Neuronal stem cell (in vitro differentiated cells): Measurements from ENCODE around the gene INO80E.
A peak's percentile ranks its signal among the peaks of the same experiment; 100 is the strongest.

Experiments
- DNase-seq: peaks from one replicate; pipeline ENCODE4 v3.0.0-alpha.2; 2013; ENCODE audit warnings: low spot score
- H2AFZ ChIP-seq: one replicate; pipeline ENCODE4 v1.6.1; 2013; ENCODE audit warnings: mild to moderate bottlenecking, low read length, inconsistent platforms
- H2AK5ac ChIP-seq: 2 replicates; pipeline ENCODE4 v1.6.1; 2013; ENCODE audit warnings: low read depth, mild to moderate bottlenecking, inconsistent platforms, low read length, moderate library complexity, mixed read lengths
- H2BK120ac ChIP-seq: 2 replicates; pipeline ENCODE4 v1.6.1; 2013; ENCODE audit warnings: low read depth, mild to moderate bottlenecking, inconsistent platforms, low read length, moderate library complexity, mixed read lengths
- H2BK12ac ChIP-seq: one replicate; pipeline ENCODE4 v1.6.1; 2013; ENCODE audit warnings: low read length, inconsistent platforms
- H2BK15ac ChIP-seq: 2 replicates; pipeline ENCODE4 v1.6.1; 2013; ENCODE audit warnings: mild to moderate bottlenecking, low read length, inconsistent platforms, mixed read lengths
- H2BK5ac ChIP-seq: one replicate; pipeline ENCODE4 v1.6.1; 2013; ENCODE audit warnings: inconsistent platforms, mild to moderate bottlenecking, low read length, moderate library complexity
- H3K14ac ChIP-seq: one replicate; pipeline ENCODE4 v1.6.1; 2013; ENCODE audit warnings: low read length, inconsistent platforms
- H3K18ac ChIP-seq: 2 replicates; pipeline ENCODE4 v1.6.1; 2013; ENCODE audit warnings: low read length, inconsistent platforms
- H3K23ac ChIP-seq: 2 replicates; pipeline ENCODE4 v1.6.1; 2013; ENCODE audit warnings: low read depth, mild to moderate bottlenecking, mixed read lengths, low read length, inconsistent platforms; ENCODE audit not compliant: poor library complexity
- H3K27ac ChIP-seq: replicated peaks from 3 replicates; pipeline ENCODE4 v1.5.1; 2013; ENCODE audit warnings: low read length, inconsistent platforms
- H3K27me3 ChIP-seq, 3 experiments: 2 replicates each; pipeline ENCODE4 v1.6.1; 2013; ENCODE audit warnings: low read length in 3 of 3, mild to moderate bottlenecking in 2 of 3, inconsistent platforms in 1 of 3, low read depth in 1 of 3, mixed read lengths in 1 of 3, moderate library complexity in 1 of 3; ENCODE audit not compliant: control insufficient read depth in 3 of 3, insufficient read depth in 3 of 3
- H3K36me3 ChIP-seq, 2 donors: replicated peaks in 1 of 2; 2 replicates each; pipeline ENCODE4 v1.6.1; 2013; ENCODE audit warnings: low read length in 2 of 2; ENCODE audit not compliant: control insufficient read depth in 2 of 2, insufficient read depth in 2 of 2
- H3K4ac ChIP-seq: 2 replicates; pipeline ENCODE4 v1.6.1; 2013; ENCODE audit warnings: inconsistent platforms, mild to moderate bottlenecking, low read length, moderate library complexity
- H3K4me1 ChIP-seq, 2 donors: 1 replicate in 1 of 2; 2 replicates in 1 of 2; pipeline ENCODE4 v1.6.1; 2013; ENCODE audit warnings: low read length in 2 of 2, low read depth in 1 of 2; ENCODE audit not compliant: control insufficient read depth in 2 of 2, insufficient read depth in 1 of 2
- H3K4me2 ChIP-seq: one replicate; pipeline ENCODE4 v1.6.1; 2013; ENCODE audit warnings: mild to moderate bottlenecking, low read length, inconsistent platforms; ENCODE audit not compliant: insufficient read depth, poor library complexity, severe bottlenecking
- H3K4me3 ChIP-seq, 2 donors: 2 replicates each; pipeline ENCODE4 v1.5.1; 2013; ENCODE audit warnings: low read length in 2 of 2, mild to moderate bottlenecking in 2 of 2, inconsistent platforms in 1 of 2, moderate library complexity in 1 of 2
- H3K79me1 ChIP-seq: one replicate; pipeline ENCODE4 v1.6.1; 2013; ENCODE audit warnings: low read depth, mild to moderate bottlenecking, inconsistent platforms, low read length, moderate library complexity
- H3K9ac ChIP-seq: one replicate; pipeline ENCODE4 v1.6.1; 2013; ENCODE audit warnings: mild to moderate bottlenecking, low read depth, low read length, inconsistent platforms; ENCODE audit not compliant: poor library complexity
- H3K9me3 ChIP-seq, 2 donors: replicated peaks in 1 of 2; 2 replicates each; pipeline versions ENCODE3 to v1.6.1; 2013; ENCODE audit warnings: low read length in 2 of 2, mild to moderate bottlenecking in 2 of 2, inconsistent platforms in 1 of 2, low read depth in 1 of 2, mixed read lengths in 1 of 2, moderate library complexity in 1 of 2; ENCODE audit not compliant: control insufficient read depth in 2 of 2, insufficient read depth in 1 of 2
- H4K8ac ChIP-seq: one replicate; pipeline ENCODE4 v1.6.1; 2013; ENCODE audit warnings: low read depth, mild to moderate bottlenecking, inconsistent platforms, low read length, moderate library complexity
- H4K91ac ChIP-seq: one replicate; pipeline ENCODE4 v1.6.1; 2013; ENCODE audit warnings: low read length, low read depth, mild to moderate bottlenecking, inconsistent platforms; ENCODE audit not compliant: poor library complexity
- WGBS, 2 donors: extraction: QIAGEN DNeasy Blood & Tissue Kit; methylation state at CpG; one replicate each; pipeline ENCODE4 v1.1.7; 2013; ENCODE audit warnings: missing lambda C conversion rate in 2 of 2, mixed read lengths in 1 of 2; ENCODE audit not compliant: insufficient read length in 2 of 2, insufficient replicate concordance in 1 of 2; ENCODE audit errors: extremely low coverage in 2 of 2; 5-methylcytosine and 5-hydroxymethylcytosine counted together

Gene INO80E

GRCh38 chr16:29963021-29963743 lies 32.9 kb upstream of the INO80E start:
- Histone ChIP-seq H3K9ac (no peak overlapping the region), H2BK15ac (no peak overlapping the region), H3K18ac (no peak overlapping the region), H3K14ac (peak overlapping the region; percentile 66), H2AFZ (no peak overlapping the region), H2BK5ac (no peak overlapping the region), H2AK5ac (no peak overlapping the region), H3K4me1 (peaks cover 0 to 3% of the 10 kb centered on the region in 2 donors), H3K4me2 (no peak overlapping the region), H4K91ac (no peak overlapping the region), H3K27ac (no peak overlapping the region), H4K8ac (no peak overlapping the region), H3K23ac (no peak overlapping the region), H3K79me1 (no peaks in the 10 kb centered on the region), H3K27me3 (no peaks in the 10 kb centered on the region), H3K4me3 (peak overlapping the region; percentile 11 to 62), H2BK120ac (no peak overlapping the region), H3K4ac (no peak overlapping the region), H3K9me3 (peaks cover 0 to 4% of the 10 kb centered on the region in 2 donors), H2BK12ac (peak overlapping the region; percentile 16), H3K36me3 (peaks cover 4 to 20% of the 10 kb centered on the region in 2 donors)
- WGBS, 2 donors: no CpG with 5 or more reads among the region's 14 CpGs
- no peak for DNase-seq

GRCh38 chr16:29968205-29968604 lies 27.8 kb upstream of the INO80E start:
- no peaks in the 10 kb centered on the region for H3K4me1 ChIP-seq
- no peaks in the 10 kb centered on the region for H3K27me3 ChIP-seq
- H3K14ac ChIP-seq: no peak overlapping the region
- no peak overlapping the region for H3K4ac ChIP-seq
- H2AK5ac ChIP-seq: no peak overlapping the region
- H2BK12ac ChIP-seq: no peak overlapping the region
- peaks cover 17 to 54% of the 10 kb centered on the region in 2 donors for H3K36me3 ChIP-seq
- no peaks in the 10 kb centered on the region for H3K79me1 ChIP-seq
- WGBS, 2 donors: no CpG with 5 or more reads among the region's 4 CpGs
- H3K23ac ChIP-seq: no peak overlapping the region
- H3K4me2 ChIP-seq: no peak overlapping the region
- no peak overlapping the region for H3K18ac ChIP-seq
- no peak overlapping the region for H4K8ac ChIP-seq
- DNase-seq: no peak
- H4K91ac ChIP-seq: no peak overlapping the region
- no peak overlapping the region for H3K27ac ChIP-seq
- H2AFZ ChIP-seq: no peak overlapping the region
- H3K4me3 ChIP-seq: no peak overlapping the region
- H3K9ac ChIP-seq: no peak overlapping the region
- H3K9me3 ChIP-seq: peaks cover 8 to 10% of the 10 kb centered on the region in 2 donors
- H2BK5ac ChIP-seq: no peak overlapping the region
- H2BK15ac ChIP-seq: no peak overlapping the region
- no peak overlapping the region for H2BK120ac ChIP-seq

GRCh38 chr16:29971304-29971703 lies 24.7 kb upstream of the INO80E start:
- Histone ChIP-seq H2AFZ (no peak overlapping the region), H3K36me3 (peaks cover 15 to 42% of the 10 kb centered on the region in 2 donors), H3K4me3 (no peak overlapping the region), H3K4me1 (peaks cover 16 to 17% of the 10 kb centered on the region in 2 donors), H3K27ac (no peak overlapping the region), H3K14ac (no peak overlapping the region), H3K9me3 (peaks cover 9 to 10% of the 10 kb centered on the region in 2 donors), H3K4me2 (no peak overlapping the region), H3K18ac (no peak overlapping the region), H4K91ac (no peak overlapping the region), H3K79me1 (peaks cover 10% of the 10 kb centered on the region), H2BK15ac (no peak overlapping the region), H3K4ac (no peak overlapping the region), H2BK12ac (no peak overlapping the region), H2BK5ac (no peak overlapping the region), H3K23ac (no peak overlapping the region), H3K9ac (no peak overlapping the region), H2BK120ac (no peak overlapping the region), H3K27me3 (no peaks in the 10 kb centered on the region), H4K8ac (no peak overlapping the region), H2AK5ac (no peak overlapping the region)
- no CpG with 5 or more reads among the region's 8 CpGs for WGBS, 2 donors
- no peak for DNase-seq

- Histone ChIP-seq H3K36me3 (peaks cover 15 to 49% of the 10 kb centered on the region in 2 donors), H2BK5ac (no peak overlapping the region), H3K18ac (no peak overlapping the region), H2AFZ (no peak overlapping the region), H3K23ac (no peak overlapping the region), H3K27ac (no peak overlapping the region), H2AK5ac (peak overlapping the region; percentile 25), H3K9me3 (peaks cover 9 to 10% of the 10 kb centered on the region in 2 donors), H2BK12ac (no peak overlapping the region), H2BK15ac (no peak overlapping the region), H3K9ac (no peak overlapping the region), H3K4me1 (peaks cover 18 to 23% of the 10 kb centered on the region in 2 donors), H4K8ac (no peak overlapping the region), H3K4me2 (no peak overlapping the region), H3K14ac (no peak overlapping the region), H4K91ac (no peak overlapping the region), H3K4me3 (no peak overlapping the region), H3K4ac (no peak overlapping the region), H3K27me3 (no peaks in the 10 kb centered on the region), H2BK120ac (no peak overlapping the region), H3K79me1 (peaks cover 10% of the 10 kb centered on the region)
- no CpG with 5 or more reads among the region's 1 CpG for WGBS, 2 donors
- DNase-seq: no peak
These were observed 23.5 kb upstream of the INO80E start for GRCh38 chr16:29972500-29972899.
